GM23338 (cell line): ENCODE data around the gene IL11RA. TPM values are rescaled to one million over a fixed set of nuclear protein-coding genes. Genes with fewer than 3 reads are reported as not detected.

Experiments used
- ATAC-seq: fragments of 200-7000 bp; cut with Tn5 transposase; 3 replicates; pipeline ENCODE4 v1.9.1; 2020
- DNase-seq: peaks from one replicate; pipeline ENCODE4 v3.0.0-alpha.2; 2015; ENCODE audit warnings: low spot score
- H2AFZ ChIP-seq: fragments of 200-600 bp; sonication (generic); 2 replicates; pipeline ENCODE4 v1.8.0; 2016; ENCODE audit warnings: antibody characterized with exemption, mild to moderate bottlenecking, moderate library complexity
- H3F3A ChIP-seq: fragments of 200-600 bp; sonication (generic); replicated peaks from 2 replicates; pipeline ENCODE4 v1.8.0; 2017; ENCODE audit warnings: antibody characterized with exemption, mixed run types, low read depth
- H3K27ac ChIP-seq: fragments of 200-600 bp; sonication (generic); 2 replicates; pipeline ENCODE4 v1.6.1; 2016; ENCODE audit warnings: low read depth
- H3K27me3 ChIP-seq: fragments of 200-600 bp; sonication (generic); 2 replicates; pipeline ENCODE4 v1.8.0; 2016; ENCODE audit warnings: mild to moderate bottlenecking, mixed run types, moderate library complexity; ENCODE audit not compliant: insufficient read depth
- H3K36me3 ChIP-seq: fragments of 200-600 bp; sonication (generic); 2 replicates; pipeline ENCODE4 v1.8.0; 2016; ENCODE audit warnings: mild to moderate bottlenecking; ENCODE audit not compliant: insufficient read depth
- H3K4me1 ChIP-seq: fragments of 200-600 bp; sonication (generic); 2 replicates; pipeline ENCODE4 v1.8.0; 2016; ENCODE audit warnings: mild to moderate bottlenecking, moderate library complexity; ENCODE audit not compliant: insufficient read depth
- H3K4me2 ChIP-seq: fragments of 200-600 bp; sonication (generic); 2 replicates; pipeline ENCODE4 v1.7.1; 2017; ENCODE audit warnings: mixed run types
- H3K4me3 ChIP-seq: fragments of 200-600 bp; sonication (generic); 2 replicates; pipeline ENCODE4 v1.6.1; 2016; ENCODE audit warnings: mixed run types
- H3K79me2 ChIP-seq: fragments of 200-600 bp; sonication (generic); replicated peaks from 2 replicates; pipeline ENCODE4 v1.8.0; 2017; ENCODE audit warnings: mild to moderate bottlenecking; ENCODE audit not compliant: insufficient read depth
- H3K9me2 ChIP-seq: fragments of 200-600 bp; sonication (generic); 2 replicates; pipeline ENCODE4 v1.8.0; 2017; ENCODE audit not compliant: insufficient read depth
- H4K20me1 ChIP-seq: fragments of 200-600 bp; sonication (generic); replicated peaks from 2 replicates; pipeline ENCODE4 v1.8.0; 2017; ENCODE audit warnings: mild to moderate bottlenecking; ENCODE audit not compliant: insufficient read depth
- H3K27ac Mint-ChIP-seq: 2 replicates; pipeline ENCODE4 v1.8.0; 2020; ENCODE audit warnings: inconsistent platforms, mild to moderate bottlenecking, moderate library complexity, mixed read lengths
- H3K27me3 Mint-ChIP-seq: 3 replicates; pipeline ENCODE4 v1.8.0; 2022; ENCODE audit warnings: low read depth, mild to moderate bottlenecking, moderate library complexity, mixed read lengths, inconsistent platforms; ENCODE audit not compliant: insufficient read depth, poor library complexity
- H3K36me3 Mint-ChIP-seq: 3 replicates; pipeline ENCODE4 v1.8.0; 2021; ENCODE audit warnings: low read depth, mild to moderate bottlenecking, inconsistent platforms, moderate library complexity, mixed read lengths
- H3K4me1 Mint-ChIP-seq: 3 replicates; pipeline ENCODE4 v1.8.0; 2020; ENCODE audit warnings: mild to moderate bottlenecking, inconsistent platforms, mixed read lengths
- H3K4me3 Mint-ChIP-seq: 3 replicates; pipeline ENCODE4 v1.8.0; 2021; ENCODE audit warnings: moderate library complexity, mild to moderate bottlenecking, inconsistent platforms, mixed read lengths
- H3K9me3 Mint-ChIP-seq: 3 replicates; pipeline ENCODE4 v1.8.0; 2020; ENCODE audit warnings: moderate library complexity, mild to moderate bottlenecking, inconsistent platforms, mixed read lengths
- CREB1 ChIP-seq: fragments of 250-450 bp; sonication (Bioruptor Pico); IDR thresholded peaks from 2 replicates; pipeline ENCODE4 v1.5.0; 2020; ENCODE audit warnings: low read depth, mild to moderate bottlenecking, moderate library complexity
- EZH2 ChIP-seq: fragments of 200-600 bp; sonication (generic); IDR thresholded peaks from one replicate; pipeline ENCODE4 v1.8.0; 2017; ENCODE audit warnings: antibody characterized with exemption, mild to moderate bottlenecking, low read depth; ENCODE audit not compliant: unreplicated experiment
- EZH2phosphoT487 ChIP-seq: fragments of 200-600 bp; sonication (generic); IDR thresholded peaks from one replicate; pipeline ENCODE4 v1.8.1; 2018; ENCODE audit warnings: antibody characterized with exemption; ENCODE audit not compliant: unreplicated experiment
- JUNB ChIP-seq: IDR thresholded peaks from one replicate; pipeline ENCODE4 v1.6.1; 2016; ENCODE audit warnings: antibody characterized with exemption; ENCODE audit not compliant: unreplicated experiment
- NANOG ChIP-seq: IDR thresholded peaks from 2 replicates; pipeline ENCODE4 v1.6.1; 2016; ENCODE audit warnings: antibody characterized with exemption, borderline replicate concordance
- STAT1 ChIP-seq: IDR thresholded peaks from one replicate; pipeline ENCODE4 v1.6.1; 2016; ENCODE audit warnings: antibody characterized with exemption; ENCODE audit not compliant: unreplicated experiment
- ZNF114 ChIP-seq: fragments of 250-450 bp; sonication (Bioruptor Pico); IDR thresholded peaks from 2 replicates; pipeline ENCODE4 v1.5.0; 2020; ENCODE audit warnings: mild to moderate bottlenecking, moderate library complexity
- ZNF331 ChIP-seq: fragments of 250-450 bp; sonication (Bioruptor Pico); IDR thresholded peaks from 2 replicates; pipeline ENCODE4 v1.5.0; 2020; ENCODE audit warnings: low read depth, mild to moderate bottlenecking, moderate library complexity
- polyA plus RNA-seq: library from polyadenylated mRNA; unstranded; fragments of >200 nt; fragmentation: Nextera tagmentation; extraction: Ambion mirVana; gene quantifications from 2 replicates; pipeline ENCODE4 v1.2.1, GENCODE V29; 2016
- total RNA-seq: library from RNA; depleted of rRNA; stranded (reverse); fragments of >200 nt; shearing (Covaris generic); gene quantifications from 2 replicates; pipeline ENCODE4 v1.2.3, GENCODE V29; 2014
- TF ChIP-seq, protein P1 (sequence below): IDR thresholded peaks from 2 replicates; pipeline ENCODE4 v1.6.1; 2016; ENCODE audit warnings: antibody characterized with exemption
- TF ChIP-seq, protein P2 (sequence below), 2 experiments: fragments of 200-600 bp in 1 of 2; sonication (generic) in 1 of 2; conservative IDR thresholded peaks; 2 replicates each; pipeline versions ENCODE4 v1.5.1 to v1.6.1; 2016 to 2017; ENCODE audit warnings: antibody characterized with exemption in 2 of 2, low read depth in 2 of 2, mild to moderate bottlenecking in 2 of 2, moderate library complexity in 1 of 2
- TF ChIP-seq, protein P3 (sequence below): fragments of 250-450 bp; sonication (Bioruptor Pico); IDR thresholded peaks from 2 replicates; pipeline ENCODE4 v1.5.0; 2020; ENCODE audit warnings: mild to moderate bottlenecking, moderate library complexity

The IL11RA gene
- total and polyA plus RNA-seq, 2 experiments from 2014 or later, result 3.1 to 5.8 TPM

DNA sequence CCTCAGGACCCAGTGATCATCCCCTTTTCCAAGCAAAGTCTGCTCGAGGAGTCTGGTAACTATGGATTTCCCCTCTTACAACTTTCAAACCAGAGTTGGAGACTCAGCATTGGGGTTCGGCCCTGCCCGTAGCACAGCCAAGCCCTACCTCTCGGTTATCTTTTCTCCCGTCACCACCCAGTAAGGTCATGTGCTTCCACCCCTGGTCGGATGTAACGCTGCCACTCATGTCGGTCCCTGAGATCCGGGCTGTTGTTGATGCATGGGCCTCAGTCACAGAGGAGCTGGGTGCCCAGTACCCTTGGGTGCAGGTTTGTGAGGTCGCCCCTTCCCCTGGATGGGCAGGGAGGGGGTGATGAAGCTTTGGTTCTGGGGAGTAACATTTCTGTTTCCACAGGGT, 4.3 kb upstream of the IL11RA start:
- no peak overlapping the region for H3K27ac ChIP-seq
- no peak overlapping the region for H2AFZ ChIP-seq
- ATAC-seq (no peak), DNase-seq (no peak)
- no peak for TF ChIP-seq JUNB
- TF ChIP-seq EZH2phosphoT487, result no peak
- no peak for TF ChIP-seq NANOG
- TF ChIP-seq, protein P1, sequence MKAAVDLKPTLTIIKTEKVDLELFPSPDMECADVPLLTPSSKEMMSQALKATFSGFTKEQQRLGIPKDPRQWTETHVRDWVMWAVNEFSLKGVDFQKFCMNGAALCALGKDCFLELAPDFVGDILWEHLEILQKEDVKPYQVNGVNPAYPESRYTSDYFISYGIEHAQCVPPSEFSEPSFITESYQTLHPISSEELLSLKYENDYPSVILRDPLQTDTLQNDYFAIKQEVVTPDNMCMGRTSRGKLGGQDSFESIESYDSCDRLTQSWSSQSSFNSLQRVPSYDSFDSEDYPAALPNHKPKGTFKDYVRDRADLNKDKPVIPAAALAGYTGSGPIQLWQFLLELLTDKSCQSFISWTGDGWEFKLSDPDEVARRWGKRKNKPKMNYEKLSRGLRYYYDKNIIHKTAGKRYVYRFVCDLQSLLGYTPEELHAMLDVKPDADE, result no peak
- TF ChIP-seq ZNF331, result no peak
- H3K79me2 ChIP-seq, result peaks cover 6% of the 10 kb centered on the region
- H3K4me1 Mint-ChIP-seq, result peaks cover 46% of the 10 kb centered on the region
- peaks cover 3% of the 10 kb centered on the region; the same call in 1 of the 2 replicates for H3K36me3 ChIP-seq
- peak overlapping the region; percentile 89 for H3K4me3 Mint-ChIP-seq
- no peaks in the 10 kb centered on the region for H3K9me2 ChIP-seq
- peak overlapping the region; percentile 96 for H3K4me3 ChIP-seq
- H3K9me3 Mint-ChIP-seq, result no peaks in the 10 kb centered on the region; the same call in 2 of the 3 replicates
- no peaks in the 10 kb centered on the region for H3K27me3 ChIP-seq
- no peaks in the 10 kb centered on the region; the same call in none of the 2 replicates for H4K20me1 ChIP-seq
- no peak overlapping the region; the same call in 1 of the 2 replicates for H3K27ac Mint-ChIP-seq
- H3K36me3 Mint-ChIP-seq, result peaks cover 26% of the 10 kb centered on the region
- H3K4me1 ChIP-seq, result peaks cover 30% of the 10 kb centered on the region
- H3K4me2 ChIP-seq, result peak overlapping the region; percentile 94
- peaks cover 9% of the 10 kb centered on the region for H3K27me3 Mint-ChIP-seq
- H3F3A ChIP-seq, result peaks cover 12% of the 10 kb centered on the region; the same call in 1 of the 2 replicates

DNA sequence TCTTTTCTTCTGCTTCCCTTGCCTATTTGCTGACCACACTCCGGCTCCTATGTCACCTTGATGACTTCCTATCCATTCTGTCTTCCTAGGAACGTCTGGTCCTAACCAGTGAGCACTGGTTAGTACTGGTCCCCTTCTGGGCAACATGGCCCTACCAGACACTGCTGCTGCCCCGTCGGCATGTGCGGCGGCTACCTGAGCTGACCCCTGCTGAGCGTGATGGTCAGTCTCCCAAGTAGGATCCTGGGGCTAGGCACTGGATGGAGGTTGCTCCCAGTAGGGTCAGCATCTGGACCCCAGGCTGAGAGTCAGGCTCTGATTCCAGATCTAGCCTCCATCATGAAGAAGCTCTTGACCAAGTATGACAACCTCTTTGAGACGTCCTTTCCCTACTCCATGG, 3.3 kb upstream of the IL11RA start:
- no peaks in the 10 kb centered on the region; the same call in 2 of the 3 replicates for H3K9me3 Mint-ChIP-seq
- Histone ChIP-seq H4K20me1 (no peaks in the 10 kb centered on the region; the same call in none of the 2 replicates), H3K4me3 (no peak overlapping the region), H3K27ac (no peak overlapping the region), H3K36me3 (peaks cover 3% of the 10 kb centered on the region; the same call in 1 of the 2 replicates), H3K27me3 (no peaks in the 10 kb centered on the region), H3K4me1 (peaks cover 40% of the 10 kb centered on the region), H3K9me2 (no peaks in the 10 kb centered on the region), H3F3A (peaks cover 12% of the 10 kb centered on the region; the same call in 1 of the 2 replicates), H3K4me2 (no peak overlapping the region), H3K79me2 (peaks cover 6% of the 10 kb centered on the region), H2AFZ (no peak overlapping the region)
- H3K27ac Mint-ChIP-seq, result no peak overlapping the region
- DNase-seq (no peak), ATAC-seq (no peak)
- H3K36me3 Mint-ChIP-seq, result peaks cover 26% of the 10 kb centered on the region
- H3K4me1 Mint-ChIP-seq, result peaks cover 55% of the 10 kb centered on the region
- H3K27me3 Mint-ChIP-seq, result peaks cover 9% of the 10 kb centered on the region
- H3K4me3 Mint-ChIP-seq, result peak overlapping the region; percentile 19; the same call in 1 of the 3 replicates
- TF ChIP-seq ZNF114 (CRISPR knock-in tag), result no peak
- TF ChIP-seq CREB1 (CRISPR knock-in tag), result no peak
- TF ChIP-seq, protein P2, sequence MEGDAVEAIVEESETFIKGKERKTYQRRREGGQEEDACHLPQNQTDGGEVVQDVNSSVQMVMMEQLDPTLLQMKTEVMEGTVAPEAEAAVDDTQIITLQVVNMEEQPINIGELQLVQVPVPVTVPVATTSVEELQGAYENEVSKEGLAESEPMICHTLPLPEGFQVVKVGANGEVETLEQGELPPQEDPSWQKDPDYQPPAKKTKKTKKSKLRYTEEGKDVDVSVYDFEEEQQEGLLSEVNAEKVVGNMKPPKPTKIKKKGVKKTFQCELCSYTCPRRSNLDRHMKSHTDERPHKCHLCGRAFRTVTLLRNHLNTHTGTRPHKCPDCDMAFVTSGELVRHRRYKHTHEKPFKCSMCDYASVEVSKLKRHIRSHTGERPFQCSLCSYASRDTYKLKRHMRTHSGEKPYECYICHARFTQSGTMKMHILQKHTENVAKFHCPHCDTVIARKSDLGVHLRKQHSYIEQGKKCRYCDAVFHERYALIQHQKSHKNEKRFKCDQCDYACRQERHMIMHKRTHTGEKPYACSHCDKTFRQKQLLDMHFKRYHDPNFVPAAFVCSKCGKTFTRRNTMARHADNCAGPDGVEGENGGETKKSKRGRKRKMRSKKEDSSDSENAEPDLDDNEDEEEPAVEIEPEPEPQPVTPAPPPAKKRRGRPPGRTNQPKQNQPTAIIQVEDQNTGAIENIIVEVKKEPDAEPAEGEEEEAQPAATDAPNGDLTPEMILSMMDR (conservative IDR thresholded peaks at IDR 0.05; ENCODE audit: low read depth in 2 of 2), result no peak
- TF ChIP-seq JUNB, result no peak
- TF ChIP-seq, protein P3, sequence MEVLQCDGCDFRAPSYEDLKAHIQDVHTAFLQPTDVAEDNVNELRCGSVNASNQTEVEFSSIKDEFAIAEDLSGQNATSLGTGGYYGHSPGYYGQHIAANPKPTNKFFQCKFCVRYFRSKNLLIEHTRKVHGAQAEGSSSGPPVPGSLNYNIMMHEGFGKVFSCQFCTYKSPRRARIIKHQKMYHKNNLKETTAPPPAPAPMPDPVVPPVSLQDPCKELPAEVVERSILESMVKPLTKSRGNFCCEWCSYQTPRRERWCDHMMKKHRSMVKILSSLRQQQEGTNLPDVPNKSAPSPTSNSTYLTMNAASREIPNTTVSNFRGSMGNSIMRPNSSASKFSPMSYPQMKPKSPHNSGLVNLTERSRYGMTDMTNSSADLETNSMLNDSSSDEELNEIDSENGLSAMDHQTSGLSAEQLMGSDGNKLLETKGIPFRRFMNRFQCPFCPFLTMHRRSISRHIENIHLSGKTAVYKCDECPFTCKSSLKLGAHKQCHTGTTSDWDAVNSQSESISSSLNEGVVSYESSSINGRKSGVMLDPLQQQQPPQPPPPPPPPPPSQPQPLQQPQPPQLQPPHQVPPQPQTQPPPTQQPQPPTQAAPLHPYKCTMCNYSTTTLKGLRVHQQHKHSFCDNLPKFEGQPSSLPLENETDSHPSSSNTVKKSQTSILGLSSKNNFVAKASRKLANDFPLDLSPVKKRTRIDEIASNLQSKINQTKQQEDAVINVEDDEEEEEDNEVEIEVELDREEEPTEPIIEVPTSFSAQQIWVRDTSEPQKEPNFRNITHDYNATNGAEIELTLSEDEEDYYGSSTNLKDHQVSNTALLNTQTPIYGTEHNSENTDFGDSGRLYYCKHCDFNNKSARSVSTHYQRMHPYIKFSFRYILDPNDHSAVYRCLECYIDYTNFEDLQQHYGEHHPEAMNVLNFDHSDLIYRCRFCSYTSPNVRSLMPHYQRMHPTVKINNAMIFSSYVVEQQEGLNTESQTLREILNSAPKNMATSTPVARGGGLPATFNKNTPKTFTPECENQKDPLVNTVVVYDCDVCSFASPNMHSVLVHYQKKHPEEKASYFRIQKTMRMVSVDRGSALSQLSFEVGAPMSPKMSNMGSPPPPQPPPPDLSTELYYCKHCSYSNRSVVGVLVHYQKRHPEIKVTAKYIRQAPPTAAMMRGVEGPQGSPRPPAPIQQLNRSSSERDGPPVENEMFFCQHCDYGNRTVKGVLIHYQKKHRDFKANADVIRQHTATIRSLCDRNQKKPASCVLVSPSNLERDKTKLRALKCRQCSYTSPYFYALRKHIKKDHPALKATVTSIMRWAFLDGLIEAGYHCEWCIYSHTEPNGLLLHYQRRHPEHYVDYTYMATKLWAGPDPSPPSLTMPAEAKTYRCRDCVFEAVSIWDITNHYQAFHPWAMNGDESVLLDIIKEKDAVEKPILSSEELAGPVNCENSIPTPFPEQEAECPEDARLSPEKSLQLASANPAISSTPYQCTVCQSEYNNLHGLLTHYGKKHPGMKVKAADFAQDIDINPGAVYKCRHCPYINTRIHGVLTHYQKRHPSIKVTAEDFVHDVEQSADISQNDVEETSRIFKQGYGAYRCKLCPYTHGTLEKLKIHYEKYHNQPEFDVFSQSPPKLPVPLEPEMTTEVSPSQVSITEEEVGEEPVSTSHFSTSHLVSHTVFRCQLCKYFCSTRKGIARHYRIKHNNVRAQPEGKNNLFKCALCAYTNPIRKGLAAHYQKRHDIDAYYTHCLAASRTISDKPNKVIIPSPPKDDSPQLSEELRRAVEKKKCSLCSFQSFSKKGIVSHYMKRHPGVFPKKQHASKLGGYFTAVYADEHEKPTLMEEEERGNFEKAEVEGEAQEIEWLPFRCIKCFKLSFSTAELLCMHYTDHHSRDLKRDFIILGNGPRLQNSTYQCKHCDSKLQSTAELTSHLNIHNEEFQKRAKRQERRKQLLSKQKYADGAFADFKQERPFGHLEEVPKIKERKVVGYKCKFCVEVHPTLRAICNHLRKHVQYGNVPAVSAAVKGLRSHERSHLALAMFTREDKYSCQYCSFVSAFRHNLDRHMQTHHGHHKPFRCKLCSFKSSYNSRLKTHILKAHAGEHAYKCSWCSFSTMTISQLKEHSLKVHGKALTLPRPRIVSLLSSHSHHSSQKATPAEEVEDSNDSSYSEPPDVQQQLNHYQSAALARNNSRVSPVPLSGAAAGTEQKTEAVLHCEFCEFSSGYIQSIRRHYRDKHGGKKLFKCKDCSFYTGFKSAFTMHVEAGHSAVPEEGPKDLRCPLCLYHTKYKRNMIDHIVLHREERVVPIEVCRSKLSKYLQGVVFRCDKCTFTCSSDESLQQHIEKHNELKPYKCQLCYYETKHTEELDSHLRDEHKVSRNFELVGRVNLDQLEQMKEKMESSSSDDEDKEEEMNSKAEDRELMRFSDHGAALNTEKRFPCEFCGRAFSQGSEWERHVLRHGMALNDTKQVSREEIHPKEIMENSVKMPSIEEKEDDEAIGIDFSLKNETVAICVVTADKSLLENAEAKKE (CRISPR knock-in tag), result no peak
- TF ChIP-seq EZH2, result no peak
- TF ChIP-seq NANOG, result no peak
- TF ChIP-seq ZNF331, result no peak
- TF ChIP-seq, protein P1, result no peak
- TF ChIP-seq EZH2phosphoT487, result no peak
- no peak for TF ChIP-seq STAT1
